ENCODE data around the gene XG. TPM values are rescaled to one million over a fixed set of nuclear protein-coding genes. Genes with fewer than 3 reads are reported as not detected.

Gene XG, protein sequence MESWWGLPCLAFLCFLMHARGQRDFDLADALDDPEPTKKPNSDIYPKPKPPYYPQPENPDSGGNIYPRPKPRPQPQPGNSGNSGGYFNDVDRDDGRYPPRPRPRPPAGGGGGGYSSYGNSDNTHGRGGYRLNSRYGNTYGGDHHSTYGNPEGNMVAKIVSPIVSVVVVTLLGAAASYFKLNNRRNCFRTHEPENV
- not detected in 5 replicates for total RNA-seq (2022; extraction: Qiagen RNA extraction; ENCODE audit: low read depth)

DNA sequence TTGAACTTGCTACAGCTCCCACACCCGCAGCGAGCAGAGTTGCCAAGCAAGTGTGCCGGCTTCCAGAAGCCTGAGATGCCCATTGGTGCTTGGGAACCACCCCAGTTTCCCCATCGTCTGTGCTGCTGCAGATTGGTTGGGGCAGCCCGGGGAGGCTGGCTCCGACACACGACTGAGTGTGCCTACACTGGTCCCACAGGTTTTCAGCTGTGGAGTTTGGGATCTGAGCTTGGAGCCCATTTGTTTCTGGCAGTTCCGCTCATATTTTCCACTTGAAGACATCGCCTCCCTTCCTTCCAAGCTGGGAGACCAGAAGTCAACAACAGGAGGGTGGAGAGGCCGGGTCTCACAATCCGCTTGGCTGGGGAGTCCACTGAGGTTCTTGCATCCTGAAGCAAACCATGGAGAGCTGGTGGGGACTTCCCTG is at the start of gene XG:
TSS of gene XG (plus strand) at position 167 of the 427 bp plus-strand sequence. CDS start at position 402, 235 bp downstream.

DNA sequence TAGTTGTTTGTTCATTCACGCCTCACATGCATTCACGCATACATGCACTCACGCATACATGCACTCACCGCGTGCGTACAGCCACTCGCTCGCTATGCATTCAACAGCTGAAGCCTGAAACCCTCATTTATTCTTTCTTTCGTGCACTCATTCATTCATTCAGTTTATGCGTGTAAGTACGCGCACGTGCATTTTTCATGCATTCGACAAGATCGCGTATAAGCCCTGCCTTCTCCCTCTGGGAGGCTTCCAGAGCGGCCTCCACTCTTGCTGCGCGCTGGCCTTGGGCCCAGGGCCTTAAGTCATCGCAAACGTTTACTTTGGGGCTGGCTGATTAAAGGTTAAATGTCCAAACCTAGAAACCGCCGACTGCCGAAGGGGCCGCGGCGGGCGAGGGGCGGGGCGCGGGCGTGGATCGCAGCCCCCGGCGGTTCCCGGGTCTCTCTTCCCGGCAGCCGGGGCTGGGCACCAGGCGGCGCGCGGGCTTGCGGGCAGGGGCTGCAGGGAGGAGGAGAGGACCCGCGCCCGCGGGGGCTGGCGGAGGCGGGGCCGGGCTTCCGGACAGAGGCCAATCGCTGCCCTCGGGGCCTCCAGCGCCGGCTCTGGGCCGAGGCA is 76.6 kb downstream of the XG start, which contains the start of gene GYG2:
TSS of gene GYG2 (plus strand) at position 587 of the 615 bp plus-strand sequence. CDS start 1,259 bp downstream, outside the sequence.

Other genes with a start within 250 kb of the XG start
- gene CD99, start 60.7 kb upstream of the XG start, total RNA-seq (2022; extraction: Qiagen RNA extraction; ENCODE audit: low read depth): 250 to 272 TPM (median 264 TPM) in 5 replicates
- gene GYG2, start 76.9 kb downstream of the XG start, total RNA-seq (2022; extraction: Qiagen RNA extraction; ENCODE audit: low read depth): 3.6 to 5.6 TPM (median 4.3 TPM) in 5 replicates
- gene ARSD, start 177.3 kb downstream of the XG start, total RNA-seq (2022; extraction: Qiagen RNA extraction; ENCODE audit: low read depth): 11.9 to 13.1 TPM (median 12.1 TPM) in 5 replicates